Activated gamma-delta T cell treated with Interleukin-2 at 50 U/mL for 16 hours (primary cell): ENCODE measurements around the gene PCDHGB3.
"Not testable (repeated sequence)": the region's sequence is repeated elsewhere in the genome, so short reads cannot be mapped to it uniquely, and the experiment has no call there.

Experiments
- DNase-seq: peaks from one replicate; pipeline ENCODE4 v3.0.0-alpha.2; 2020

PCDHGB3 gene

DNA sequence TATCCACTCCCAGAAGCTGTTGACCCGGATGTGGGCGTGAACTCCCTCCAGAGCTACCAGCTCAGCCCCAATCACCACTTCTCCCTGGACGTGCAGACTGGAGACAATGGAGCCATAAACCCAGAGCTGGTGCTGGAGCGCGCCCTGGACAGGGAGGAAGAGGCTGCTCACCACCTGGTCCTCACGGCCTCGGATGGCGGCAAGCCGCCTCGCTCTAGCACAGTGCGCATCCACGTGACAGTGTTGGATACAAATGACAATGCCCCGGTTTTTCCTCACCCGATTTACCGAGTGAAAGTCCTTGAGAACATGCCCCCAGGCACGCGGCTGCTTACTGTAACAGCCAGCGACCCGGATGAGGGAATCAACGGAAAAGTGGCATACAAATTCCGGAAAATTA is 23.2 kb downstream of the PCDHGB3 start:
- DNase-seq: no peak

DNA sequence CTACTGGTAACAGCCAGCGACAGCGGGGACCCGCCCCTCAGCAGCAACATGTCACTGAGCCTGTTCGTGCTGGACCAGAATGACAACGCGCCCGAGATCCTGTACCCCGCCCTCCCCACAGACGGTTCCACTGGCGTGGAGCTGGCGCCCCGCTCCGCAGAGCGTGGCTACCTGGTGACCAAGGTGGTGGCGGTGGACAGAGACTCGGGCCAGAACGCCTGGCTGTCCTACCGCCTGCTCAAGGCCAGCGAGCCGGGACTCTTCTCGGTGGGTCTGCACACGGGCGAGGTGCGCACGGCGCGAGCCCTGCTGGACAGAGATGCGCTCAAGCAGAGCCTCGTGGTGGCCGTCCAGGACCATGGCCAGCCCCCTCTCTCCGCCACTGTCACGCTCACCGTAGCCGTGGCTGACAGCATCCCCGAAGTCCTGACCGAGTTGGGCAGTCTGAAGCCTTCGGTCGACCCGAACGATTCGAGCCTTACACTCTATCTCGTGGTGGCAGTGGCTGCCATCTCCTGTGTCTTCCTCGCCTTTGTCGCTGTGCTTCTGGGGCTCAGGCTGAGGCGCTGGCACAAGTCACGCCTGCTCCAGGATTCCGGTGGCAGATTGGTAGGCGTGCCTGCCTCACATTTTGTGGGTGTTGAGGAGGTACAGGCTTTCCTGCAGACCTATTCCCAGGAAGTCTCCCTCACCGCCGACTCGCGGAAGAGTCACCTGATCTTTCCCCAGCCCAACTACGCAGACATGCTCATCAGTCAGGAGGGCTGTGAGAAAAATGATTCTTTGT is 24.6 kb downstream of the PCDHGB3 start:
- DNase-seq: not testable (repeated sequence)

DNA sequence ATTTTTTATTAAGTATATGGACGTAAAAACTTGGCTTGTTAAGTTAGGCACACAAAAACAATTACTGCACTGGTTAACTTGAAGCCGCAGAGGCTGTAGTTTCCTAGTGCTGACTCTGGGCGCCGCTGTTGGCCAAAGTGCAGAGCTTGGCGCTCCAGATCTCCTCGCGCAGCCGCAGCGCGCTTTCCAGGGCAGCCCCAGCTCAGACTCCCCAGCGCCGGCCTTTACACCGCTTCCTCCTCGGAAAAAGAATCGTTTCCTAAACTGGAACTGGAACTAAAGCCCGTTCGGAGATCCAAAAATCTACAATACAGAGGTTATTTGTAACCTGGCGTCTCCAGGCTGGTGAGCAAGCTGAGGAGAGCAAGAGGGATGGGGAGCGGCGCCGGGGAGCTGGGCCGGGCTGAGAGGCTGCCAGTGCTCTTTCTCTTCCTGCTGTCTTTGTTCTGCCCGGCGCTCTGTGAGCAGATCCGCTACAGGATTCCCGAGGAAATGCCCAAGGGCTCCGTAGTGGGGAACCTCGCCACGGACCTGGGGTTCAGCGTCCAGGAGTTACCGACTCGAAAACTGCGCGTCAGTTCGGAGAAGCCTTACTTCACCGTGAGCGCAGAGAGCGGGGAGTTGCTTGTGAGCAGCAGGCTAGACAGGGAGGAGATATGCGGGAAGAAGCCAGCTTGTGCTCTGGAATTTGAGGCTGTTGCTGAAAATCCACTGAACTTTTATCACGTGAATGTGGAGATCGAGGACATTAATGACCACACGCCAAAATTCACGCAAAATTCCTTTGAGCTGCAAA is 27.9 kb downstream of the PCDHGB3 start, which contains the start of gene PCDHGB5:
TSS of gene PCDHGB5 (plus strand) at position 192 of the 796 bp plus-strand sequence. CDS start at position 373, 181 bp downstream.
- DNase-seq: not testable (repeated sequence)

DNA sequence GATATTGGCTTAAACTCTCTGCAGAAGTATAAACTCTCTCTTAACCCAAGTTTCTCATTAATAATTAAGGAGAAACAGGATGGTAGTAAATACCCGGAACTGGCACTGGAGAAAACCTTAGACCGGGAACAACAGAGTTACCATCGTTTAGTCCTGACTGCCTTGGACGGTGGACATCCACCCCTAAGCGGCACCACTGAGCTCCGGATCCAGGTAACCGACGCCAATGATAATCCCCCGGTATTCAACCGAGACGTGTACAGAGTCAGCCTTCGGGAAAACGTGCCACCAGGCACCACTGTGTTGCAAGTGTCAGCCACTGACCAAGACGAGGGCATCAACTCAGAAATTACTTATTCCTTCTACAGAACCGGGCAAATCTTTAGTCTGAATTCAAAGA is 28.6 kb downstream of the PCDHGB3 start:
- DNase-seq: no peak

DNA sequence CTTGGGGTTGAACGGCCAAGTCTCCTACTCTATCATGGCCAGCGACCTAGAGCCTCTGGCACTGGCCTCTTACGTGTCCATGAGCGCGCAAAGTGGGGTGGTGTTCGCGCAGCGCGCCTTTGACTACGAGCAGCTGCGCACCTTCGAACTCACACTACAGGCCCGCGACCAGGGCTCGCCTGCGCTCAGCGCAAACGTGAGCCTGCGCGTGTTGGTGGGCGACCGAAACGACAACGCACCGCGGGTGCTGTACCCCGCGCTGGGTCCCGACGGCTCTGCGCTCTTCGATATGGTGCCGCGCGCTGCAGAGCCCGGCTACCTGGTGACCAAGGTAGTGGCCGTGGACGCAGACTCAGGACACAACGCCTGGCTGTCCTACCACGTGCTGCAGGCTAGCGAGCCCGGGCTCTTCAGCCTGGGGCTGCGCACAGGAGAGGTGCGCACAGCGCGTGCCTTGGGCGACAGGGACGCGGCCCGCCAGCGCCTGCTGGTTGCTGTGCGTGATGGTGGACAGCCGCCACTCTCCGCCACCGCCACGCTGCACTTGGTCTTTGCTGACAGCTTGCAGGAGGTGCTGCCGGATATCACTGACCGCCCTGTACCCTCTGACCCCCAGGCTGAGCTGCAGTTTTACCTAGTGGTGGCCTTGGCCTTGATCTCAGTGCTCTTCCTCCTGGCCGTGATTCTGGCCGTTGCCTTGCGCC is 29.7 kb downstream of the PCDHGB3 start:
- no peak for DNase-seq

DNA sequence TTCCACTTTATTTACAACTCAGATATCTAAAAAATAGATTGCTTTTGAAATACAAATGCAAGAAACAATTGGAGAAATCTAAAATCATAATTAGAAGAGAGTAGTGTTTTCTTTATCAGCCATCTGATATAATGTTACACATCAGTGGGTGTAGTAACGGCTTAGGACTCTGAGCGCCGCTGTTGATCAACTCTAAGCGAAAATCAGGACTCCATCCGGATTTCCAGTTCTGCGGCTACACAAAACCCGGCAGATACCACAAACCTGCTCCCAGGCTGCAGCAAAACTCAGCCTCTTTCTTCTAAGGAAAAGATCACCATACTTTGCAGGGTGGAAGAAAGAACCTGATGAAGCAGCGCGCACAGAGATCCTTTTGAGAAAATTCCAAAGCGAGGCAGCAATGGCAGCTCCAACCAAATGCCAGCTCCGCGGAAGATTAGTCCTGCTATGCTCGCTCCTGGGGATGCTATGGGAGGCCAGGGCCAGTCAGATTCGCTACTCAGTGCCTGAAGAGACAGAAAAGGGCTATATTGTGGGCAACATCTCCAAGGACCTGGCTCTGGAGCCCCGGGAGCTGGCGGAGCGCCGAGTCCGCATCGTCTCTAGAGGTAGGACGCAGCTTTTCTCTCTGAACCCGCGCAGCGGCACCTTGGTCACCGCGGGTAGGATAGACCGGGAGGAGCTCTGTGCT is 32.7 kb downstream of the PCDHGB3 start, which contains the start of gene PCDHGA9:
TSS of gene PCDHGA9 (plus strand) at position 226 of the 691 bp plus-strand sequence. CDS start at position 401, 175 bp downstream.
- DNase-seq: no peak

DNA sequence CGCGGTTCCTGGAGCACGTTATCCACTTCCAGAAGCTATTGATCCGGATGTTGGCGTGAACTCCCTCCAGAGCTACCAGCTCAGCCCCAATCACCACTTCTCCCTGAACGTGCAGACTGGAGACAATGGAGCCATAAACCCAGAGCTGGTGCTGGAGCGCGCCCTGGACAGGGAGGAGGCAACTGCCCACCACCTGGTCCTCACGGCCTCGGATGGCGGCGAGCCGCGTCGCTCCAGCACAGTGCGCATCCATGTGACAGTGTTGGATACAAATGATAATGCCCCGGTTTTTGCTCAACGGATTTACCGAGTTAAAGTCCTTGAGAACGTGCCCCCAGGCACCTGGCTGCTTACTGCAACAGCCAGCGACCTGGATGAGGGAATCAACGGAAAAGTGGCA is 33.3 kb downstream of the PCDHGB3 start:
- no peak for DNase-seq

DNA sequence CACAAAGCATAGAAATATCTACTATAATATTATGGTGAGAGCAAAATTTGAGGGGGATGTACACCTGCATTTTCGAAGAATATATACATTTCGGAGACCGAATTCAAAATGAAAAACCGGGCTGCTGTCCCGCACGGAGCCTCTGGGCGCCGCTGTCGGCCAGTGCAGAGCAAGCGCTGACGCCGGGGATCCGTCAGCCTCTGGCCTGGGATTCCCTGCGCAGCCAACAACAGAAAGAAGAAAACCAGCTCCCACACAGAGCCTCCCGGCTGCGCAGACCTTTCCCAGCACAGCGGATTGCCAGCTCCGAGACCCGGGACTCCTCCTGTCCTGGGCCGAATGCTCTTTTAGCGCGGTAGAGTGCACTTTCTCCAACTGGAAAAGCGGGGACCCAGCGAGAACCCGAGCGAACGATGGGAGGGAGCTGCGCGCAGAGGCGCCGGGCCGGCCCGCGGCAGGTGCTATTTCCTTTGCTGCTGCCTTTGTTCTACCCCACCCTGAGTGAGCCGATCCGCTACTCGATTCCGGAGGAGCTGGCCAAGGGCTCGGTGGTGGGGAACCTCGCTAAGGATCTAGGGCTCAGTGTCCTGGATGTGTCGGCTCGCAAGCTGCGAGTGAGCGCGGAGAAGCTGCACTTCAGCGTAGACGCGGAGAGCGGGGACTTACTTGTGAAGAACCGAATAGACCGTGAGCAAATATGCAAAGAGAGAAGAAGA is 37.9 kb downstream of the PCDHGB3 start, which contains the start of gene PCDHGB6:
TSS of gene PCDHGB6 (plus strand) at position 232 of the 716 bp plus-strand sequence. CDS start at position 414, 182 bp downstream.
- not testable (repeated sequence) for DNase-seq

DNA sequence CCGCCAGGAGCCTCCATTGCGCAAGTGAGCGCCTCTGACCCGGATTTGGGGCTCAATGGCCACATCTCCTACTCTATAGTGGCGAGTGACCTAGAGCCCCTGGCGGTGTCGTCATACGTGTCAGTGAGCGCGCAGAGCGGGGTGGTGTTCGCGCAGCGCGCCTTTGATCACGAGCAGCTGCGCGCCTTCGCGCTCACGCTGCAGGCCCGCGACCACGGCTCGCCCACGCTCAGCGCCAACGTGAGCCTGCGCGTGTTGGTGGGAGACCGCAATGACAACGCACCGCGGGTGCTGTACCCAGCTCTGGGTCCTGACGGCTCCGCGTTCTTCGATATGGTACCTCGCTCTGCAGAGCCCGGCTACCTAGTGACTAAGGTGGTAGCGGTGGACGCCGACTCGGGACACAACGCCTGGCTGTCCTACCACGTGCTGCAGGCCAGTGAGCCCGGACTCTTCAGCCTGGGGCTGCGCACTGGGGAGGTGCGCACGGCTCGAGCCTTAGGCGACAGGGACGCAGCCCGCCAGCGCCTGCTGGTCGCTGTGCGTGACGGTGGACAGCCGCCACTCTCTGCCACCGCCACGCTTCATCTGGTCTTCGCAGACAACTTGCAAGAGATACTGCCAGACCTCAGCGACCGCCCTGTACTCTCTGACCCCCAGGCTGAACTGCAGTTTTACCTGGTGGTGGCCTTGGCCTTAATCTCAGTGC is 39.7 kb downstream of the PCDHGB3 start:
- DNase-seq: no peak

DNA sequence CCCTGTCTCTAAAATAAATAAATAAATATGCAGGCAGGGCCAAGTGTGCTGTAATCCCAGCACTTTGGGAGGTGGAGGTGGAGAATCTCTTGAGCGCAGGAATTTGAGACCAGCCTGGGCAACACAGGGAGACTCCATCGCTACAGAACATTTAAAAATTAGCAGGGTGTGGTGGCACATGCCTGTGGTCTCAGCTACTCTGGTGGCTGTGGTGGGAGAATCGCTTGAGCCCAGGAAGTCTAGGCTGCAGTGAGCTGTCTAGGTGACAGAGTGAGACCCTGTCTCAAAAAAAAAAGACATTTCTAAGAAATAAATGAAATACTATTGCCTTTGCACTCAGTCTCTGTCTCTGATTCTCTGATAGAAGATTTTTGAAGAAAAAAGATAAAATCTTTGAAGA is 41.5 kb downstream of the PCDHGB3 start:
- no peak for DNase-seq

DNA sequence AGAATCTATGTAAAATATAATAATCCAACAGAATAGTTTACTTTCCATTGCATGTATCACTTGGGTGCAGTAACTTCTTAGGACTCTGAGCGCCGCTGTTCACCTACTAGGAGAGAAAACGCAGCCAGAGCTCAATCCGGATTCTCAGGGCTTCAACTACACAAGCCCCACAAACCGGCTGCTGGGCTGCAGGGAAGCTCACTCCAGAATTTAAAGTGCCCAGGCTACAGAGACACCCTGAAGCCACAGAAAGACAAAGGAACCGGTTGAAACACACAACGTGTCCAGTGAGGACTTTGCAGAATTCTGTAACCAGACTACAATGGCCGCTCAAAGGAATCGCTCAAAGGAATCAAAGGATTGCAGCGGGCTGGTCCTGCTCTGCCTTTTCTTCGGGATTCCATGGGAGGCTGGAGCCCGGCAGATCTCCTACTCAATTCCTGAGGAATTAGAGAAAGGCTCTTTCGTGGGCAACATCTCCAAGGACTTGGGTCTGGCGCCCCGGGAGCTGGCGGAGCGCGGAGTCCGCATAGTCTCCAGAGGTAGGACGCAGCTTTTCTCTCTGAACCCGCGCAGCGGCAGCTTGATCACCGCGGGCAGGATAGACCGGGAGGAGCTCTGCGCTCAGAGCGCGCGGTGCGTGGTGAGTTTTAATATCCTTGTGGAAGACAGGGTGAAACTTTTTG is 43.0 kb downstream of the PCDHGB3 start, which contains the start of gene PCDHGA10:
TSS of gene PCDHGA10 (plus strand) at position 134 of the 686 bp plus-strand sequence. CDS start at position 323, 189 bp downstream.
- peak; percentile 41 for DNase-seq

DNA sequence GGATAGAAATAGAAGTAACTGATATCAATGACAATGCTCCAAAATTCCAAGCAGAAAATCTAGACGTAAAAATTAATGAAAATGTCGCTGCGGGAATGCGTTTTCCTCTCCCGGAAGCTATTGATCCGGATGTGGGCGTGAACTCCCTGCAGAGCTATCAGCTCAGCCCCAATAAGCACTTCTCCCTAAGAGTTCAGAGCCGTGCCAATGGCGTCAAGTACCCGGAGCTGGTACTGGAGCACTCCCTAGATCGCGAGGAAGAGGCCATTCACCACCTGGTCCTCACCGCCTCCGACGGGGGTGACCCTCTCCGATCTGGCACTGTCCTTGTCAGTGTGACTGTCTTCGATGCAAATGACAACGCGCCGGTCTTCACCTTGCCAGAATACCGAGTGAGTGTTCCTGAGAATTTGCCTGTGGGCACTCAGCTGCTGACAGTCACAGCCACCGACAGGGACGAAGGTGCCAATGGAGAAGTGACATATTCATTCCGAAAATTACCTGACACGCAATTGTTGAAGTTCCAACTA is 43.6 kb downstream of the PCDHGB3 start:
- DNase-seq: no peak

DNA sequence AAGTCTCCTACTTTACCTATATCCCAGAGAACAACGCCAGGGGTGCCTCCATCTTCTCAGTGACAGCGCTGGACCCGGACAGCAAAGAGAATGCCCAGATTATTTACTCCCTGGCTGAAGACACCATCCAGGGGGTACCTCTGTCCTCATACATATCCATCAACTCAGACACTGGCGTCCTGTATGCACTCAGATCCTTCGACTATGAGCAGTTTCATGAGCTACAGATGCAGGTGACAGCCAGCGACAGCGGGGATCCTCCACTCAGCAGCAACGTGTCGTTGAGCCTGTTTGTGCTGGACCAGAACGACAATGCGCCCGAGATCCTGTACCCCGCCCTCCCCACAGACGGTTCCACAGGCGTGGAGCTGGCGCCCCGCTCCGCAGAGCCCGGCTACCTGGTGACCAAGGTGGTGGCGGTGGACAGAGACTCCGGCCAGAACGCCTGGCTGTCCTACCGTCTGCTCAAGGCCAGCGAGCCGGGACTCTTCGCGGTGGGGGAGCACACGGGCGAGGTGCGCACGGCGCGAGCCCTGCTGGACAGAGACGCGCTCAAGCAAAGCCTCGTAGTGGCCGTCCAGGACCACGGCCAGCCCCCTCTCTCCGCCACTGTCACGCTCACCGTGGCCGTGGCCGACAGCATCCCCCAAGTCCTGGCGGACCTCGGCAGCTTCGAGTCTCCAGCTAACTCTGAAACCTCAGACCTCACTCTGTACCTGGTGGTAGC is 44.7 kb downstream of the PCDHGB3 start:
- not testable (repeated sequence) for DNase-seq

DNA sequence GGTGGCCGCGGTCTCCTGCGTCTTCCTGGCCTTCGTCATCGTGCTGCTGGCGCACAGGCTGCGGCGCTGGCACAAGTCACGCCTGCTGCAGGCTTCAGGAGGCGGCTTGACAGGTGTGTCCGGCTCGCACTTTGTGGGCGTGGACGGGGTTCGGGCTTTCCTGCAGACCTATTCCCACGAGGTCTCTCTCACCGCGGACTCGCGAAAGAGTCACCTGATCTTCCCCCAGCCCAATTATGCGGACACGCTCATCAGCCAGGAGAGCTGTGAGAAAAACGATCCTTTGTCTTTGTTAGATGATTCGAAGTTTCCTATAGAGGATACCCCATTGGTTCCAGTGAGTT is 45.2 kb downstream of the PCDHGB3 start:
- not testable (repeated sequence) for DNase-seq

DNA sequence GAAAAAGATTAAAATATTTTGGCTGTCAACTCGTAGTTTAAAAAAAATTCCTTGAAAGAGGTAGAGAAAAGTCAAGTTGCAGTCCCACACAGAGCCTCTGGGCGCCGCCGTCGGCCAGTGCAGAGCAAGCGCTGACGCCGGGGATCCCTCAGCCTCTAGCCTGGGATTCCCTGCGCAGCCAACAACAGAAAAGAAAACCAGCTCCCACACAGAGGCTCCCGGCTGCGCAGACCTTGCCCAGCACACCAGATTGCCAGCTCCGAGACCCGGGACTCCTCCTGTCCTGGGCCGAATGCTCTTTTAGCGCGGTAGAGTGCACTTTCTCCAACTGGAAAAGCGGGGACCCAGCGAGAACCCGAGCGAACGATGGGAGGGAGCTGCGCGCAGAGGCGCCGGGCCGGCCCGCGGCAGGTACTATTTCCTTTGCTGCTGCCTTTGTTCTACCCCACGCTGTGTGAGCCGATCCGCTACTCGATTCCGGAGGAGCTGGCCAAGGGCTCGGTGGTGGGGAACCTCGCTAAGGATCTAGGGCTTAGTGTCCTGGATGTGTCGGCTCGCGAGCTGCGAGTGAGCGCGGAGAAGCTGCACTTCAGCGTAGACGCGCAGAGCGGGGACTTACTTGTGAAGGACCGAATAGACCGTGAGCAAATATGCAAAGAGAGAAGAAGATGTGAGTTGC is 47.6 kb downstream of the PCDHGB3 start, which contains the start of gene PCDHGB7:
TSS of gene PCDHGB7 (plus strand) at position 184 of the 679 bp plus-strand sequence. CDS start at position 367, 183 bp downstream.
- DNase-seq: not testable (repeated sequence)

DNA sequence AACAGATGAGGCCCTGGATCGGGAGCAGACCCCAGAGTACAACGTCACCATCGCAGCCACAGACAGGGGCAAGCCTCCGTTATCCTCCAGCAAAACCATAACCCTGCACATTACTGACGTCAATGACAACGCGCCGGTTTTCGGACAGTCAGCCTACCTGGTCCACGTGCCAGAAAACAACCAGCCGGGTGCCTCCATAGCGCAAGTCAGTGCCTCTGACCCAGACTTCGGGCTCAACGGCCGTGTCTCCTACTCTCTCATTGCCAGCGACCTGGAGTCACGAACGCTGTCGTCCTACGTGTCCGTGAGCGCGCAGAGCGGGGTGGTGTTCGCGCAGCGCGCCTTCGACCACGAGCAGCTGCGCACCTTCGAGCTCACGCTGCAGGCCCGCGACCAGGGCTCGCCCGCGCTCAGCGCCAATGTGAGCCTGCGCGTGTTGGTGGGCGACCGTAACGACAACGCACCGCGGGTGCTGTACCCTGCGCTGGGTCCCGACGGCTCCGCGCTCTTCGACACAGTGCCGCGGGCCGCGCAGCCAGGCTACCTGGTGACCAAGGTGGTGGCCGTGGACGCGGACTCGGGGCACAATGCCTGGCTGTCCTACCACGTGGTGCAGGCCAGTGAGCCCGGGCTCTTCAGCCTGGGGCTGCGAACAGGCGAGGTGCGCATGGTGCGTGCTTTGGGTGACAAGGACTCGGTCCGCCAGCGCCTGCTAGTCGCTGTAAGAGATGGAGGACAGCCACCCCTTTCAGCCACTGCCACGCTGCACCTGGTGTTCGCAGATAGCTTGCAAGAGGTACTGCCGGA is 49.2 kb downstream of the PCDHGB3 start:
- no peak for DNase-seq

DNA sequence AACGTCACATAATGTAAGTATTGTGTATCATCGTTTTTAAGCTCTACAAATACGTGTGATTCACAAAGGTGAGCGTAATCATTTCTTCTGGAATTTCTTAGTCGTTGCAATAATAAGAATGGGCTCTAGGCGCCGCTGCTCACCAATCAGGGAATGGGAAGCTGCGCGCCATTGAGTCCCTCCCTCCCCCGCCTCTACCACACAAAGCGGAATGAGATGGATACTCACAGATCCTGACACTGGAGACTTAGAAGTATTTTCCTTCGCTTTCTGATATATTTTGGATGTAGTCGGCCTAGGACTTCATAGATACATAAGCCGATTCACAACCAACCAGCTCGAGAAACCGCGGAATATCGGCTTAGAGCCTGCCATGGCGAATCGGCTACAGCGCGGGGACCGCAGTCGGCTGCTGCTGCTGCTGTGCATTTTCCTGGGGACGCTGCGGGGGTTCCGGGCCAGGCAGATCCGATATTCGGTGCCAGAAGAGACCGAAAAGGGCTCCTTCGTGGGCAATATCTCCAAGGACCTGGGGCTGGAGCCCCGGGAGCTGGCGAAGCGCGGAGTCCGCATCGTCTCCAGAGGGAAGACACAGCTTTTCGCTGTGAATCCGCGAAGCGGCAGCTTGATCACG is 50.9 kb downstream of the PCDHGB3 start, which contains the start of gene PCDHGA11:
TSS of gene PCDHGA11 (plus strand) at position 197 of the 634 bp plus-strand sequence. CDS start at position 374, 177 bp downstream.
- no peak for DNase-seq
